Activated naive CD4-positive, alpha-beta T cell treated with anti-CD3 and anti-CD28 coated beads for 36 hours (primary cell): ENCODE measurements around the gene FIZ1. TPM values are rescaled to one million over a fixed set of nuclear protein-coding genes. Genes with fewer than 3 reads are reported as not detected.

Experiments used
- CTCF ChIA-PET: fragments of 350-600 bp; sonication (Branson Sonifier 250); formaldehyde crosslinking; loops from one replicate; lab custom pipeline; 2021; ENCODE audit warnings: antibody characterized with exemption; lab: Charles Lee
- DNase-seq: peaks from one replicate; pipeline ENCODE4 v3.0.0-alpha.2; 2020
- H3K27ac Mint-ChIP-seq: one replicate; pipeline ENCODE4 v1.8.0; 2021; ENCODE audit warnings: mild to moderate bottlenecking, mixed read lengths
- H3K27me3 Mint-ChIP-seq: one replicate; pipeline ENCODE4 v1.8.0; 2021; ENCODE audit warnings: low read depth, mixed read lengths
- H3K36me3 Mint-ChIP-seq: one replicate; pipeline ENCODE4 v1.8.0; 2021; ENCODE audit warnings: low read depth, mixed read lengths
- H3K4me1 Mint-ChIP-seq: one replicate; pipeline ENCODE4 v1.8.0; 2021; ENCODE audit warnings: low read depth, mixed read lengths
- H3K4me3 Mint-ChIP-seq: one replicate; pipeline ENCODE4 v1.8.0; 2021; ENCODE audit warnings: mild to moderate bottlenecking, moderate library complexity, mixed read lengths
- H3K9me3 Mint-ChIP-seq: one replicate; pipeline ENCODE4 v1.8.0; 2021; ENCODE audit warnings: mixed read lengths
- intact Hi-C: fragments of 100-400 bp; cut with micrococcal nuclease; formaldehyde crosslinking; loops from one replicate; pipeline ENCODE4 v1.15.1; 2023
- total RNA-seq, 2 experiments: library from RNA; stranded (reverse); gene quantifications; one replicate each; pipeline ENCODE4 v1.2.3, GENCODE V29; 2021

FIZ1 gene
- total RNA-seq, 2 experiments from 2014 or later = 12.8 to 14.8 TPM

DNA sequence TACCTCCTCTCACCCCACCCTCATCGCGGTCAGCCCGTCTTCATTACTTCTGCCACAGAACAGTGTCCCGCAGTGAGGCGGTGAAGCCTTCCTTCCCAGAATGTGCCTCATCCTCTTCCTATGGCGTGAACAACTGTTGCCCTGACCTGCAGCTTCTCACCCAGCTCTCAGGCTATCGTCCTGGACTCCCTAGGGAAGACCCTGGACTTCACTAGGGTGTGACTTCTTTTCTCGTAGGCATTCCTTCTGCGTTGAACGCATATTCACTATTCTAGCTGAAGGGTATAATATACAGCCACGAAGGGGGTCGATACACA is 7.1 kb upstream of the FIZ1 start:
- no peak for DNase-seq
- intact Hi-C loops = loop anchor here (1.0 to 10.0 kb wide), 5 partner anchors 36 to 462 kb away; partner anchors contain the start of genes ISOC2, TNNT1, U2AF2 and ZNF580
- CTCF ChIA-PET = interaction anchor here (0.5 to 3.0 kb wide), 17 partner anchors 11 to 186 kb away, joined by 3 to 41 read pairs (median 5); partner anchors contain the start of genes NAT14, ZNF579 and ZNF784
- Mint-ChIP-seq H3K27me3 (no peaks in the 10 kb centered on the region), H3K9me3 (no peaks in the 10 kb centered on the region), H3K4me3 (peak overlapping the region; percentile 89), H3K4me1 (peaks cover 58% of the 10 kb centered on the region), H3K27ac (peak overlapping the region; percentile 93), H3K36me3 (peaks cover 21% of the 10 kb centered on the region)

GRCh38 chr19:55605637-55606470 is 6.5 kb upstream of the FIZ1 start, which contains the start of gene ZNF865:
Gene ZNF865, plus strand, starts transcription at chr19:55605647. Its CDS starts 7,972 bp downstream, at chr19:55613619.
- Mint-ChIP-seq H3K4me1 (peaks cover 58% of the 10 kb centered on the region), H3K27me3 (no peaks in the 10 kb centered on the region), H3K9me3 (no peaks in the 10 kb centered on the region), H3K27ac (peak within 1 kb of the TSS; percentile 96), H3K4me3 (peak within 1 kb of the TSS; percentile 89), H3K36me3 (peaks cover 21% of the 10 kb centered on the region)
- CTCF ChIA-PET = interaction anchor here (0.5 to 3.0 kb wide), 18 partner anchors 12 to 187 kb away, joined by 3 to 41 read pairs (median 4); partner anchors contain the start of genes NAT14, ZNF579 and ZNF784
- intact Hi-C loops = loop anchor here (1.0 to 10.0 kb wide), 9 partner anchors 18 to 489 kb away; partner anchors contain the start of genes ISOC2, PPP1R12C, TNNT1 and U2AF2
- DNase-seq = peak; percentile 89

- H3K4me1 Mint-ChIP-seq = peaks cover 52% of the 10 kb centered on the region
- H3K4me3 Mint-ChIP-seq = peak overlapping the region; percentile 86
- CTCF ChIA-PET = interaction anchor here (0.7 to 3.0 kb wide), 11 partner anchors 14 to 137 kb away, joined by 3 to 41 read pairs (median 6); partner anchors contain the start of genes NAT14, ZNF579 and ZNF784
- H3K9me3 Mint-ChIP-seq = no peaks in the 10 kb centered on the region
- intact Hi-C loops = loop anchor here (1.0 to 10.0 kb wide), 6 partner anchors 19 to 488 kb away; partner anchors contain the start of genes PPP1R12C, TNNT1, ZNF580 and ZNF581
- peak overlapping the region; percentile 96 for H3K27ac Mint-ChIP-seq
- H3K27me3 Mint-ChIP-seq = no peaks in the 10 kb centered on the region
- DNase-seq = peak; percentile 100
- peaks cover 21% of the 10 kb centered on the region for H3K36me3 Mint-ChIP-seq
Measured at GRCh38 chr19:55605207-55605636, 5.9 kb upstream of the FIZ1 start.

- Mint-ChIP-seq H3K36me3 (peaks cover 17% of the 10 kb centered on the region), H3K9me3 (peaks cover 2% of the 10 kb centered on the region), H3K4me1 (peaks cover 49% of the 10 kb centered on the region), H3K4me3 (peak overlapping the region; percentile 86), H3K27me3 (no peaks in the 10 kb centered on the region), H3K27ac (peak overlapping the region; percentile 96)
- CTCF ChIA-PET = interaction anchor here (0.7 kb wide), 2 partner anchors 20 to 35 kb away, joined by 3 to 5 read pairs; no protein-coding TSS in a partner anchor
- DNase-seq = no peak
- intact Hi-C loops = loop anchor here (2.0 to 10.0 kb wide), 2 partner anchors 459 to 487 kb away; partner anchors contain the start of genes PPP1R12C and TNNT1
Measured at GRCh38 chr19:55603581-55604292, 4.4 kb upstream of the FIZ1 start.

- no peak for DNase-seq
- intact Hi-C loops = loop anchor here (10.0 kb wide), 1 partner anchor 458 kb away; the partner anchor contains the start of gene TNNT1
- H3K4me3 Mint-ChIP-seq = peak overlapping the region; percentile 86
- CTCF ChIA-PET = no interaction called here
- H3K9me3 Mint-ChIP-seq = peaks cover 2% of the 10 kb centered on the region
- H3K4me1 Mint-ChIP-seq = peaks cover 49% of the 10 kb centered on the region
- no peaks in the 10 kb centered on the region for H3K27me3 Mint-ChIP-seq
- peak overlapping the region; percentile 68 for H3K27ac Mint-ChIP-seq
- peaks cover 19% of the 10 kb centered on the region for H3K36me3 Mint-ChIP-seq
Measured at GRCh38 chr19:55603115-55603514, 3.8 kb upstream of the FIZ1 start.

DNA sequence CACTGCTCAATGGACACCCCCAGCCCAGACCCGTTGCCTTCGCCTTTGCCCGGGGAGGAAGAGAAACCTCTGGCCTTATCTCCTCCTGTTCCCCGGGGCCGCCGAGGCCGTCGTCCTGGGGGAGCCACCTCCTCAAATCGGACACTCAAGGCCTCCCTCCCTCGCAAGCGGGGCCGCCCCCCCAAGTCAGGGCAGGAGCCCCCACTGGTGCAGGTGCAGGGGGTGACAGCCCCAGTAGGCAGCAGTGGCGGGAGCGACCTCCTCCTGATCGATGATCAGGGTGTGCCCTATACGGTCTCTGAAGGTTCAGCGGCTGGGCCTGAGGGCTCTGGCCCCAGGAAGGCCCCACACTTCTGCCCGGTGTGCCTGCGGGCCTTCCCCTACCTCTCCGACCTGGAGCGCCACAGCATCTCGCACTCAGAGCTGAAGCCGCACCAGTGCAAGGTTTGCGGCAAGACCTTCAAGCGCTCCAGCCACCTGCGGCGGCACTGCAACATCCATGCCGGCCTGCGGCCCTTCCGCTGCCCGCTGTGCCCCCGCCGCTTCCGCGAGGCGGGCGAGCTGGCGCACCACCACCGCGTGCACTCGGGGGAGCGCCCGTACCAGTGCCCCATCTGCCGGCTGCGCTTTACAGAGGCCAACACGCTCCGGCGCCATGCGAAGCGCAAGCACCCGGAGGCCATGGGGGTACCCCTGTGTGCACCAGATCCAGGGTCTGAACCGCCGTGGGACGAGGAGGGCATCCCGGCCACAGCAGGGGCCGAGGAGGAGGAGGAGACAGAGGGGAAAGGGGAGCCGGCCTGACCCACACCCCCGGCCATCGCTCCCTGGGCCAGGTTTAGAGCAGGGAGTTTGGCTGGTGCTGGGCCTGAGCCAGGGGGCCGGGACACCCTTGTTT is 3.0 kb upstream of the FIZ1 start:
- Mint-ChIP-seq H3K9me3 (peaks cover 2% of the 10 kb centered on the region), H3K36me3 (peaks cover 16% of the 10 kb centered on the region), H3K27ac (peak overlapping the region; percentile 79), H3K4me1 (peaks cover 43% of the 10 kb centered on the region), H3K4me3 (peak overlapping the region; percentile 82), H3K27me3 (no peaks in the 10 kb centered on the region)
- CTCF ChIA-PET = interaction anchor here (3.7 kb wide), 1 partner anchor 31 kb away, joined by 11 read pairs; no protein-coding TSS in a partner anchor
- intact Hi-C loops = loop anchor here (10.0 kb wide), 1 partner anchor 458 kb away; the partner anchor contains the start of gene TNNT1
- no peak for DNase-seq

DNA sequence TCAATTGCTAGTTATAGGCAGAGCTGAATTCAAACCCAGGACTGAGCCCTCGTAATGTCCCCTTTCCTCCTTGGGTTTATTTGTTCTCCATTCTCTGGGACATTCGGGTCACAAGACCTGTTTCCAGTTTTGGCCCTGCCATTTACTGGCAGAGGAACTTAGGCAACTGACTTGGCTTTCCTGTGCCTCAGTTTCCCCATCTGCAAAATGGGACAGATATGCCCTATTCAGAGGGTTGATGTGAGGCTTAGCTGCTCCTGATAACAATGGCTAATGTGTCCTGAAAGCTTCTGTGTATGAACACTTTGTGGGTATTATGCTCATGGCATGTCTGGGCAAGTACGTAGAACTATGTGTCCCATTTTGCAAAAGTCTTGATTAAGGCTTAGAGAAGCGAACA is 1.8 kb upstream of the FIZ1 start:
- Mint-ChIP-seq H3K4me1 (peaks cover 34% of the 10 kb centered on the region), H3K4me3 (peak overlapping the region; percentile 82), H3K27me3 (no peaks in the 10 kb centered on the region), H3K36me3 (peaks cover 21% of the 10 kb centered on the region), H3K9me3 (peaks cover 2% of the 10 kb centered on the region), H3K27ac (peak overlapping the region; percentile 79)
- intact Hi-C loops = loop anchor here (10.0 kb wide), 1 partner anchor 456 kb away; the partner anchor contains the start of gene TNNT1
- CTCF ChIA-PET = interaction anchor here (0.5 to 3.7 kb wide), 2 partner anchors 32 to 792 kb away, joined by 4 to 11 read pairs; partner anchors contain the start of gene ZNF582
- DNase-seq = no peak

DNA sequence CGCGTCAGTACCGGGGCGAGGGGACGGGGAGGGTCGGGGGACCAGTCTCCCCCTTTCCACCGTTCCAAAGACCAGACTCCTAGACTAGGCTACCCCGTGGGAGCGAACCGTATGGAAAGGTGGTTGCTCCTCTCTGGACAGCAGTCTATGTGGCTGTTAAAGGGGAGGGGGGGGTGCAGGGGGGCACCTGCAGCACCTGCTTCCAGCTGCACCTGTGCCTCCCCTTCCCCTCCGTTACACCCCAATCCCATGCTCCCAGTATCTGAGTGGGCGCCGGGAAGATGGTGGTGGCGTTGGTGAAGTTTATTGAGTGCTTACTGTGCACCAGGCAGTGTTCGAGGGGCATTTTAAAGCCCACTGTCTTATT is 1.3 kb upstream of the FIZ1 start:
- H3K4me1 Mint-ChIP-seq = peaks cover 33% of the 10 kb centered on the region
- intact Hi-C loops = loop anchor here (10.0 kb wide), 1 partner anchor 456 kb away; the partner anchor contains the start of gene TNNT1
- peaks cover 23% of the 10 kb centered on the region for H3K36me3 Mint-ChIP-seq
- CTCF ChIA-PET = interaction anchor here (0.5 to 3.7 kb wide), 2 partner anchors 32 to 793 kb away, joined by 4 to 11 read pairs; partner anchors contain the start of gene ZNF582
- peaks cover 2% of the 10 kb centered on the region for H3K9me3 Mint-ChIP-seq
- peak overlapping the region; percentile 82 for H3K4me3 Mint-ChIP-seq
- DNase-seq = no peak
- no peaks in the 10 kb centered on the region for H3K27me3 Mint-ChIP-seq
- peak overlapping the region; percentile 79 for H3K27ac Mint-ChIP-seq

- no peaks in the 10 kb centered on the region for H3K27me3 Mint-ChIP-seq
- H3K27ac Mint-ChIP-seq = peak within 1 kb of the TSS; percentile 99
- CTCF ChIA-PET = interaction anchor here (0.5 to 3.7 kb wide), 5 partner anchors 24 to 793 kb away, joined by 3 to 11 read pairs (median 4); partner anchors contain the start of genes ZNF582 and ZNF784
- peak within 1 kb of the TSS; percentile 88 for H3K4me3 Mint-ChIP-seq
- peaks cover 33% of the 10 kb centered on the region for H3K4me1 Mint-ChIP-seq
- H3K9me3 Mint-ChIP-seq = peaks cover 2% of the 10 kb centered on the region
- peaks cover 29% of the 10 kb centered on the region for H3K36me3 Mint-ChIP-seq
- intact Hi-C loops = loop anchor here (1.0 to 10.0 kb wide), 11 partner anchors 13 to 1136 kb away; partner anchors contain the start of genes KMT5C, PPP6R1, RPL28 and TNNT1
- peak; percentile 86 for DNase-seq
Measured at GRCh38 chr19:55599842-55600661, 735 bp upstream of the FIZ1 start, which contains the start of gene ZNF524. Gene ZNF524, plus strand, starts transcription at chr19:55600288. Its CDS starts 1,825 bp downstream, at chr19:55602113.
